Hepatocyte (in vitro differentiated cells): ENCODE results near the gene PPM1H. TPM values are rescaled to one million over a fixed set of nuclear protein-coding genes. Genes with fewer than 3 reads are reported as not detected.

Source experiments
- DNase-seq: peaks from one replicate; pipeline ENCODE4 v3.0.0-alpha.2; 2016; ENCODE audit warnings: low spot score
- H2AFZ ChIP-seq: fragments of 200-600 bp; sonication (generic); 2 replicates; pipeline ENCODE4 v1.6.0; 2016; ENCODE audit warnings: antibody characterized with exemption, mild to moderate bottlenecking
- H3K27ac ChIP-seq: fragments of 200-600 bp; sonication (generic); 2 replicates; pipeline ENCODE4 v1.5.1; 2016; ENCODE audit warnings: mild to moderate bottlenecking
- H3K27me3 ChIP-seq: fragments of 200-600 bp; sonication (generic); 2 replicates; pipeline ENCODE4 v1.6.1; 2016
- H3K36me3 ChIP-seq: fragments of 200-600 bp; sonication (generic); replicated peaks from 2 replicates; pipeline ENCODE4 v1.5.1; 2016; ENCODE audit warnings: low read depth; ENCODE audit not compliant: insufficient read depth
- H3K4me1 ChIP-seq: fragments of 200-600 bp; sonication (generic); 2 replicates; pipeline ENCODE4 v1.5.1; 2016; ENCODE audit warnings: mild to moderate bottlenecking, moderate library complexity; ENCODE audit not compliant: insufficient read depth
- H3K4me2 ChIP-seq: fragments of 200-600 bp; sonication (generic); 2 replicates; pipeline ENCODE4 v1.6.0; 2016
- H3K4me3 ChIP-seq: fragments of 200-600 bp; sonication (generic); 2 replicates; pipeline ENCODE4 v1.5.1; 2016; ENCODE audit warnings: mild to moderate bottlenecking
- H3K79me2 ChIP-seq: fragments of 200-600 bp; sonication (generic); 2 replicates; pipeline ENCODE4 v1.6.0; 2017; ENCODE audit warnings: mild to moderate bottlenecking
- H3K9me2 ChIP-seq: fragments of 200-600 bp; sonication (generic); replicated peaks from 2 replicates; pipeline ENCODE4 v1.6.0; 2017; ENCODE audit warnings: mild to moderate bottlenecking; ENCODE audit not compliant: insufficient read depth
- H3K9me3 ChIP-seq: fragments of 200-600 bp; sonication (generic); 2 replicates; pipeline ENCODE4 v1.5.1; 2016; ENCODE audit warnings: low read depth, mild to moderate bottlenecking
- H4K20me1 ChIP-seq: fragments of 200-600 bp; sonication (generic); 2 replicates; pipeline ENCODE4 v1.6.0; 2016; ENCODE audit warnings: mild to moderate bottlenecking; ENCODE audit not compliant: insufficient read depth, poor library complexity, severe bottlenecking
- CTCF ChIP-seq: fragments of 200-600 bp; sonication (generic); IDR thresholded peaks from 2 replicates; pipeline ENCODE4 v1.5.1; 2016; ENCODE audit warnings: antibody characterized with exemption, mild to moderate bottlenecking; ENCODE audit not compliant: poor library complexity
- EZH2 ChIP-seq: fragments of 200-600 bp; sonication (generic); IDR thresholded peaks from 2 replicates; pipeline ENCODE4 v1.6.1; 2016; ENCODE audit warnings: antibody characterized with exemption, mild to moderate bottlenecking, borderline replicate concordance
- EZH2phosphoT487 ChIP-seq: fragments of 200-600 bp; sonication (generic); IDR thresholded peaks from one replicate; pipeline ENCODE4 v1.6.1; 2018; ENCODE audit warnings: antibody characterized with exemption, mild to moderate bottlenecking, low read depth, moderate library complexity; ENCODE audit not compliant: unreplicated experiment, severe bottlenecking
- WGBS: methylation state at CpG from one replicate; pipeline ENCODE4 v1.1.6; 2016; ENCODE audit warnings: low lambda C conversion rate; ENCODE audit errors: missing lambda C conversion rate; 5-methylcytosine and 5-hydroxymethylcytosine counted together
- polyA plus RNA-seq: library from polyadenylated mRNA; unstranded; fragments of >200 nt; fragmentation: Nextera tagmentation; extraction: Ambion mirVana; gene quantifications from 2 replicates; pipeline ENCODE4 v1.2.1, GENCODE V29; 2016
- total RNA-seq: library from RNA; depleted of rRNA; stranded (reverse); fragments of >200 nt; gene quantifications from 2 replicates; pipeline ENCODE4 v1.2.3, GENCODE V29; 2014

Gene PPM1H
- total and polyA plus RNA-seq, 2 experiments from 2014 or later: 9.2 to 21.8 TPM

- WGBS: 88% methylated on average over 3 of the region's 3 CpGs
- H3K4me2 ChIP-seq: no peak overlapping the region
- no peaks in the 10 kb centered on the region for H3K9me2 ChIP-seq
- H3K4me1 ChIP-seq: peaks cover 8% of the 10 kb centered on the region
- no peaks in the 10 kb centered on the region for H3K36me3 ChIP-seq
- H3K9me3 ChIP-seq: no peaks in the 10 kb centered on the region
- TF ChIP-seq EZH2 (no peak), CTCF (no peak), EZH2phosphoT487 (no peak)
- H4K20me1 ChIP-seq: no peaks in the 10 kb centered on the region
- DNase-seq: no peak
- H3K27ac ChIP-seq: no peak overlapping the region
- no peaks in the 10 kb centered on the region for H3K27me3 ChIP-seq
- H3K79me2 ChIP-seq: no peaks in the 10 kb centered on the region
- no peak overlapping the region for H3K4me3 ChIP-seq
- no peak overlapping the region for H2AFZ ChIP-seq
Measured at GRCh38 chr12:62769076-62769619, 165.8 kb downstream of the PPM1H start.

GRCh38 chr12:62767946-62768345 lies 167.0 kb downstream of the PPM1H start:
- no peaks in the 10 kb centered on the region for H3K9me2 ChIP-seq
- no peak overlapping the region for H2AFZ ChIP-seq
- no peak overlapping the region for H3K4me3 ChIP-seq
- H3K4me1 ChIP-seq: peaks cover 11% of the 10 kb centered on the region
- H3K9me3 ChIP-seq: no peaks in the 10 kb centered on the region
- no peak overlapping the region for H3K4me2 ChIP-seq
- no peak overlapping the region for H3K27ac ChIP-seq
- H3K27me3 ChIP-seq: no peaks in the 10 kb centered on the region
- WGBS: 93% methylated on average over 4 of the region's 4 CpGs
- no peaks in the 10 kb centered on the region for H4K20me1 ChIP-seq
- no peaks in the 10 kb centered on the region for H3K79me2 ChIP-seq
- no peak for DNase-seq
- H3K36me3 ChIP-seq: no peaks in the 10 kb centered on the region
- no peak for TF ChIP-seq EZH2
- no peak for TF ChIP-seq EZH2phosphoT487
- TF ChIP-seq CTCF: no peak

GRCh38 chr12:62767496-62767895 lies 167.5 kb downstream of the PPM1H start:
- H4K20me1 ChIP-seq: no peaks in the 10 kb centered on the region
- DNase-seq: no peak
- H3K4me3 ChIP-seq: no peak overlapping the region
- WGBS: 92% methylated on average over 5 of the region's 5 CpGs
- H3K27me3 ChIP-seq: no peaks in the 10 kb centered on the region
- H3K9me2 ChIP-seq: no peaks in the 10 kb centered on the region
- H3K27ac ChIP-seq: no peak overlapping the region
- H3K79me2 ChIP-seq: no peaks in the 10 kb centered on the region
- H2AFZ ChIP-seq: no peak overlapping the region
- no peak overlapping the region for H3K4me2 ChIP-seq
- H3K9me3 ChIP-seq: no peaks in the 10 kb centered on the region
- no peaks in the 10 kb centered on the region for H3K36me3 ChIP-seq
- TF ChIP-seq CTCF (no peak), EZH2phosphoT487 (no peak), EZH2 (no peak)
- H3K4me1 ChIP-seq: peaks cover 15% of the 10 kb centered on the region
